ENCODE measurements around the gene ELL2. TPM values are rescaled to one million over a fixed set of nuclear protein-coding genes. Genes with fewer than 3 reads are reported as not detected.

Gene ELL2
- total and polyA plus RNA-seq, 2 donors (not counting 1 experiment from before 2014, with no cell fraction given) = 7.2 to 27.0 TPM

GRCh38 chr5:95861864-95862561, 99.6 kb downstream of the ELL2 start:
- CTCF ChIA-PET = interaction anchor here (0.5 to 7.0 kb wide), 11 partner anchors 9 to 740 kb away, joined by 3 to 151 read pairs (median 6); no protein-coding TSS in a partner anchor
- no peak overlapping the region for H3K9ac ChIP-seq (ENCODE audit: low read length)
- peaks cover 11% of the 10 kb centered on the region for H3K27me3 Mint-ChIP-seq
- no peak overlapping the region for H3K27ac Mint-ChIP-seq
- H2AFZ ChIP-seq (ENCODE audit: insufficient read depth, low read depth, low read length, poor library complexity, severe bottlenecking) = peak overlapping the region; percentile 60
- H3K4me2 ChIP-seq (replicated peaks; ENCODE audit: low read depth, low read length, poor library complexity, severe bottlenecking) = peak overlapping the region; percentile 56
- peak overlapping the region; percentile 0 for H3K4me3 Mint-ChIP-seq
- POLR2A ChIA-PET = no interaction called here
- H3K4me1 ChIP-seq (ENCODE audit: control insufficient read depth in 2 of 2, insufficient read depth in 2 of 2, low read length in 2 of 2) = peaks cover 15 to 21% of the 10 kb centered on the region in 2 donors
- TF ChIP-seq EZH2 (IDR thresholded peaks at IDR 0.05; ENCODE audit: borderline replicate concordance, insufficient read depth, low read depth, low read length, poor library complexity, severe bottlenecking) = no peak
- TF ChIP-seq CTCF (IDR thresholded peaks at IDR 0.05) = no peak
- peaks cover 33% of the 10 kb centered on the region for H3K4me1 Mint-ChIP-seq
- 60% methylated on average over 4 of the region's 8 CpGs for WGBS (ENCODE audit: insufficient coverage)
- H3K27me3 ChIP-seq (replicated peaks in 1 of 4; ENCODE audit: control extremely low read depth in 1 of 4, control insufficient read depth in 3 of 4, insufficient read depth in 4 of 4, low read length in 3 of 4) = peaks cover 0 to 6% (median 1%) of the 10 kb centered on the region in 4 experiments
- no peaks in the 10 kb centered on the region for H3K9me3 ChIP-seq (ENCODE audit: control extremely low read depth in 1 of 3, control insufficient read depth in 2 of 3, insufficient read depth in 1 of 3, low read length in 2 of 3)
- no peaks in the 10 kb centered on the region for H4K20me1 ChIP-seq (ENCODE audit: control insufficient read depth, insufficient read depth, low read length, poor library complexity, severe bottlenecking)
- H3K36me3 ChIP-seq (replicated peaks in 1 of 2; ENCODE audit: control extremely low read depth in 1 of 2, control insufficient read depth in 1 of 2, extremely low read depth in 1 of 2, insufficient read depth in 2 of 2, low read length in 1 of 2) = no peaks in the 10 kb centered on the region
- H3K9me3 Mint-ChIP-seq (ENCODE audit: insufficient read depth) = no peaks in the 10 kb centered on the region
- H3K4me3 ChIP-seq (ENCODE audit: control extremely low read depth in 1 of 5, extremely low read depth in 1 of 5, insufficient read depth in 1 of 5, low read depth in 2 of 5, low read length in 4 of 5) = no peak overlapping the region
- intact Hi-C loops (cut with micrococcal nuclease) = loop anchor here (5.0 kb wide), 1 partner anchor 100 kb away; the partner anchor contains the start of gene ELL2
- ATAC-seq (ENCODE audit: low read depth) (no peak), DNase-seq (no peak)
- H3K79me2 ChIP-seq (ENCODE audit: control insufficient read depth, insufficient read depth, low read length) = no peaks in the 10 kb centered on the region
- no peak overlapping the region for H3K27ac ChIP-seq (ENCODE audit: low read length in 2 of 2)
